H9 (cell line): ENCODE results near the gene RCN2. TPM values are rescaled to one million over a fixed set of nuclear protein-coding genes. Genes with fewer than 3 reads are reported as not detected.

ENCODE experiments used
- DNase-seq: peaks from one replicate; pipeline ENCODE4 v3.0.0-alpha.2; 2017
- H2AFZ ChIP-seq: one replicate; pipeline ENCODE4 v1.6.1; 2013; ENCODE audit warnings: mild to moderate bottlenecking, low read length, control low read depth, moderate library complexity
- H2AK5ac ChIP-seq: 2 replicates; pipeline ENCODE4 v1.6.1; 2013; ENCODE audit warnings: low read length, control low read depth, mixed read lengths; ENCODE audit not compliant: insufficient read length
- H2BK120ac ChIP-seq: one replicate; pipeline ENCODE4 v1.6.1; 2013; ENCODE audit warnings: low read depth, mild to moderate bottlenecking, low read length, control low read depth, inconsistent platforms; ENCODE audit not compliant: poor library complexity, severe bottlenecking
- H2BK12ac ChIP-seq: 2 replicates; pipeline ENCODE4 v1.6.1; 2013; ENCODE audit warnings: low read length, control low read depth, mixed read lengths, low read depth; ENCODE audit not compliant: insufficient read length
- H2BK15ac ChIP-seq: 2 replicates; pipeline ENCODE4 v1.6.1; 2013; ENCODE audit warnings: low read depth, low read length, control low read depth
- H2BK20ac ChIP-seq: one replicate; pipeline ENCODE4 v1.6.1; 2013; ENCODE audit warnings: low read depth, mild to moderate bottlenecking, low read length, control low read depth, inconsistent platforms; ENCODE audit not compliant: poor library complexity, severe bottlenecking
- H2BK5ac ChIP-seq: 2 replicates; pipeline ENCODE4 v1.6.1; 2013; ENCODE audit warnings: low read length, control low read depth, mixed read lengths; ENCODE audit not compliant: insufficient read length
- H3K14ac ChIP-seq: 2 replicates; pipeline ENCODE4 v1.6.1; 2013; ENCODE audit warnings: low read length, control low read depth; ENCODE audit not compliant: insufficient read depth
- H3K18ac ChIP-seq: 2 replicates; pipeline ENCODE4 v1.6.1; 2013; ENCODE audit warnings: low read depth, mild to moderate bottlenecking, mixed read lengths, low read length, control low read depth; ENCODE audit not compliant: insufficient read length
- H3K23ac ChIP-seq: 2 replicates; pipeline ENCODE4 v1.6.1; 2013; ENCODE audit warnings: low read length, control low read depth, mixed read lengths, low read depth; ENCODE audit not compliant: insufficient read length
- H3K23me2 ChIP-seq: 2 replicates; pipeline ENCODE4 v1.6.1; 2013; ENCODE audit warnings: low read depth, mild to moderate bottlenecking, mixed read lengths, low read length, control low read depth; ENCODE audit not compliant: insufficient read length, poor library complexity, severe bottlenecking
- H3K27ac ChIP-seq: 2 replicates; pipeline ENCODE4 v1.5.1; 2013; ENCODE audit warnings: low read length, control low read depth, mixed read lengths, low read depth; ENCODE audit not compliant: insufficient read length
- H3K27me3 ChIP-seq: 2 replicates; pipeline ENCODE4 v1.6.1; 2013; ENCODE audit warnings: low read length, control low read depth, inconsistent platforms; ENCODE audit not compliant: insufficient read depth
- H3K4ac ChIP-seq: 2 replicates; pipeline ENCODE4 v1.6.1; 2013; ENCODE audit warnings: low read depth, mild to moderate bottlenecking, control low read depth, inconsistent platforms, low read length, moderate library complexity
- H3K4me1 ChIP-seq: 2 replicates; pipeline ENCODE4 v1.6.1; 2013; ENCODE audit warnings: low read length, control low read depth, inconsistent platforms; ENCODE audit not compliant: insufficient read depth
- H3K4me2 ChIP-seq: 2 replicates; pipeline ENCODE4 v1.6.1; 2013; ENCODE audit warnings: low read length, control low read depth, mixed read lengths; ENCODE audit not compliant: insufficient read length, insufficient read depth
- H3K56ac ChIP-seq: 2 replicates; pipeline ENCODE4 v1.6.1; 2013; ENCODE audit warnings: low read depth, mild to moderate bottlenecking, mixed read lengths, low read length, control low read depth; ENCODE audit not compliant: insufficient read length
- H3K79me1 ChIP-seq: 2 replicates; pipeline ENCODE4 v1.6.1; 2013; ENCODE audit warnings: low read depth, mild to moderate bottlenecking, moderate library complexity, low read length, control low read depth, inconsistent platforms; ENCODE audit not compliant: insufficient read depth, poor library complexity, severe bottlenecking
- H3K79me2 ChIP-seq: 2 replicates; pipeline ENCODE4 v1.6.1; 2013; ENCODE audit warnings: low read length, control low read depth, inconsistent platforms; ENCODE audit not compliant: insufficient read depth
- H3K9ac ChIP-seq: 2 replicates; pipeline ENCODE4 v1.6.1; 2013; ENCODE audit warnings: low read length, control low read depth, mixed read lengths; ENCODE audit not compliant: insufficient read length; ENCODE audit errors: extremely low read depth
- H3K9me3 ChIP-seq: one replicate; pipeline ENCODE4 v1.6.1; 2013; ENCODE audit warnings: low read depth, low read length, inconsistent platforms; ENCODE audit not compliant: control insufficient read depth
- H3T11ph ChIP-seq: one replicate; pipeline ENCODE4 v1.6.1; 2013; ENCODE audit warnings: mild to moderate bottlenecking, low read length, control low read depth, inconsistent platforms
- H4K20me1 ChIP-seq: one replicate; pipeline ENCODE4 v1.6.1; 2013; ENCODE audit not compliant: control insufficient read depth, insufficient read length, insufficient read depth
- H4K5ac ChIP-seq: 2 replicates; pipeline ENCODE4 v1.6.1; 2013; ENCODE audit warnings: low read depth, mild to moderate bottlenecking, mixed read lengths, low read length, control low read depth; ENCODE audit not compliant: insufficient read length
- H4K8ac ChIP-seq: replicated peaks from 2 replicates; pipeline ENCODE4 v1.6.1; 2013; ENCODE audit warnings: low read length, control low read depth, mixed read lengths, low read depth; ENCODE audit not compliant: insufficient read length
- H4K91ac ChIP-seq: 2 replicates; pipeline ENCODE4 v1.6.1; 2013; ENCODE audit warnings: low read depth, mild to moderate bottlenecking, moderate library complexity, mixed read lengths, low read length, control low read depth; ENCODE audit not compliant: insufficient read length
- H3K27ac Mint-ChIP-seq, 3 experiments: 2 replicates in 2 of 3; 3 replicates in 1 of 3; pipeline ENCODE4 v1.8.0; 2020 to 2021; ENCODE audit warnings: mixed read lengths in 3 of 3, mild to moderate bottlenecking in 1 of 3, moderate library complexity in 1 of 3
- H3K27me3 Mint-ChIP-seq: 2 replicates; pipeline ENCODE4 v1.8.0; 2021; ENCODE audit warnings: low read depth, mild to moderate bottlenecking, moderate library complexity, mixed read lengths
- H3K36me3 Mint-ChIP-seq, 3 experiments: 2 replicates in 2 of 3; 3 replicates in 1 of 3; pipeline ENCODE4 v1.8.0; 2020 to 2021; ENCODE audit warnings: low read depth in 3 of 3, mixed read lengths in 3 of 3; ENCODE audit not compliant: insufficient read depth in 1 of 3
- H3K4me1 Mint-ChIP-seq, 2 experiments: 2 replicates each; pipeline ENCODE4 v1.8.0; 2020; ENCODE audit warnings: mixed read lengths in 2 of 2
- H3K4me3 Mint-ChIP-seq, 2 experiments: 2 replicates in 1 of 2; 3 replicates in 1 of 2; pipeline ENCODE4 v1.8.0; 2020 to 2021; ENCODE audit warnings: mild to moderate bottlenecking in 2 of 2, mixed read lengths in 2 of 2, moderate library complexity in 1 of 2
- H3K9me3 Mint-ChIP-seq, 2 experiments: 2 replicates in 1 of 2; 3 replicates in 1 of 2; pipeline ENCODE4 v1.8.0; 2020; ENCODE audit warnings: mild to moderate bottlenecking in 2 of 2, mixed read lengths in 2 of 2, moderate library complexity in 1 of 2
- WGBS: extraction: QIAGEN DNeasy Blood & Tissue Kit; methylation state at CpG from one replicate; pipeline ENCODE4 v1.1.7; 2013; ENCODE audit warnings: missing lambda C conversion rate, low lambda C conversion rate, mixed read lengths; ENCODE audit not compliant: insufficient read length; ENCODE audit errors: extremely low coverage; 5-methylcytosine and 5-hydroxymethylcytosine counted together
- total RNA-seq: library from RNA; stranded (reverse); gene quantifications from 2 replicates; pipeline ENCODE4 v1.2.1, GENCODE V29; 2021
- TF ChIP-seq, protein P1 (sequence below): fragments of 200-600 bp; sonication (generic); conservative IDR thresholded peaks from 3 replicates; pipeline ENCODE4 v1.8.0; 2021; ENCODE audit warnings: antibody characterized with exemption, mild to moderate bottlenecking

Gene RCN2
- total RNA-seq, 1 experiment from 2014 or later = 139 TPM

DNA sequence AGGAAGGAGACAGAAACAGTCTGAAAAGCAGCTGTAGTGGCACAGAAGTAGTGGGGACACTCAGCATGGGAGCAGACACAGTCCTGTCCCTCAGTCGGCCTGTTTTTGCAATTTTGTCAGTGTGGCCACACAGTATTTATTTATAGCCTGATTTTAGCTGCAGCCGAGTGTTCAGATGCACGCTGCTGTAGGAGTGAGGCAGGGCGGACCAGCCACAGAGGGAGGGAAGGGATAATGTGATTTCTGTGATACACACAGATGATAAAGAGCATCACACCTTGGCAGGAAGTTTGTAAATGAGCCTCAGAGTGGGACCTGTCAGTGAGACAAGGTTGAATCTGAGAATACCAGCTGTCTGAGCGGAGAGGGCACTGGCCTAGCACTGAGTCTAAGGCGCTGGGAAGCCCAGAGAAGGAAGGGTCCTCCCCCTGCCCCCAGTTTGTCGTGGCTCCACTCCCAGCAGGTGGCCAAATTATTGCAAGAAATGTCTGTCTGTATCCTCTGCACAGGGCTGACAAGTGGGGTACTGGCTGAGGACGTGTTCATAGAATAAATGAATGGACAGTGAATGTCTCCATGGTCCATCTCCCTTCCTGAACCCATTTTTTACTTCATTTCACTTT is 67.2 kb downstream of the RCN2 start:
- H3K79me1 ChIP-seq = no peaks in the 10 kb centered on the region
- no peak overlapping the region for H3K14ac ChIP-seq
- Mint-ChIP-seq H3K4me3 (no peak overlapping the region), H3K36me3 (no peaks in the 10 kb centered on the region), H3K9me3 (no peaks in the 10 kb centered on the region), H3K4me1 (no peaks in the 10 kb centered on the region), H3K27me3 (no peaks in the 10 kb centered on the region; the same call in 1 of the 2 replicates), H3K27ac (no peak overlapping the region)
- H2BK12ac ChIP-seq = no peak overlapping the region
- no peak overlapping the region for H4K5ac ChIP-seq
- H2BK5ac ChIP-seq = no peak overlapping the region
- no peaks in the 10 kb centered on the region for H3K27me3 ChIP-seq
- TF ChIP-seq, protein P1, sequence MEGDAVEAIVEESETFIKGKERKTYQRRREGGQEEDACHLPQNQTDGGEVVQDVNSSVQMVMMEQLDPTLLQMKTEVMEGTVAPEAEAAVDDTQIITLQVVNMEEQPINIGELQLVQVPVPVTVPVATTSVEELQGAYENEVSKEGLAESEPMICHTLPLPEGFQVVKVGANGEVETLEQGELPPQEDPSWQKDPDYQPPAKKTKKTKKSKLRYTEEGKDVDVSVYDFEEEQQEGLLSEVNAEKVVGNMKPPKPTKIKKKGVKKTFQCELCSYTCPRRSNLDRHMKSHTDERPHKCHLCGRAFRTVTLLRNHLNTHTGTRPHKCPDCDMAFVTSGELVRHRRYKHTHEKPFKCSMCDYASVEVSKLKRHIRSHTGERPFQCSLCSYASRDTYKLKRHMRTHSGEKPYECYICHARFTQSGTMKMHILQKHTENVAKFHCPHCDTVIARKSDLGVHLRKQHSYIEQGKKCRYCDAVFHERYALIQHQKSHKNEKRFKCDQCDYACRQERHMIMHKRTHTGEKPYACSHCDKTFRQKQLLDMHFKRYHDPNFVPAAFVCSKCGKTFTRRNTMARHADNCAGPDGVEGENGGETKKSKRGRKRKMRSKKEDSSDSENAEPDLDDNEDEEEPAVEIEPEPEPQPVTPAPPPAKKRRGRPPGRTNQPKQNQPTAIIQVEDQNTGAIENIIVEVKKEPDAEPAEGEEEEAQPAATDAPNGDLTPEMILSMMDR = no peak
- WGBS = no CpG with 5 or more reads among the region's 8 CpGs
- H3K4me2 ChIP-seq = no peak overlapping the region
- H3K4me1 ChIP-seq = no peaks in the 10 kb centered on the region
- H3K56ac ChIP-seq = no peak overlapping the region
- H3K27ac ChIP-seq = no peak overlapping the region
- no peak overlapping the region for H3K4ac ChIP-seq
- H3K9ac ChIP-seq = no peak overlapping the region
- H2AFZ ChIP-seq = no peak overlapping the region
- no peak overlapping the region for H4K8ac ChIP-seq
- H3K23ac ChIP-seq = no peak overlapping the region
- no peaks in the 10 kb centered on the region for H3K79me2 ChIP-seq
- H4K20me1 ChIP-seq = no peaks in the 10 kb centered on the region
- no peak overlapping the region for H3K18ac ChIP-seq
- no peak overlapping the region for H2AK5ac ChIP-seq
- no peak overlapping the region for H2BK15ac ChIP-seq
- no peak overlapping the region for H3T11ph ChIP-seq
- DNase-seq = no peak
- H3K9me3 ChIP-seq = no peaks in the 10 kb centered on the region
- H4K91ac ChIP-seq = no peak overlapping the region
- no peak overlapping the region for H2BK120ac ChIP-seq
- no peaks in the 10 kb centered on the region for H3K23me2 ChIP-seq
- H2BK20ac ChIP-seq = no peak overlapping the region
